ENCODE results near the gene DIAPH2. TPM values are rescaled to one million over a fixed set of nuclear protein-coding genes. Genes with fewer than 3 reads are reported as not detected.

DIAPH2 gene
- total RNA-seq, 1 experiment from 2014 or later: 15.9 TPM

DNA sequence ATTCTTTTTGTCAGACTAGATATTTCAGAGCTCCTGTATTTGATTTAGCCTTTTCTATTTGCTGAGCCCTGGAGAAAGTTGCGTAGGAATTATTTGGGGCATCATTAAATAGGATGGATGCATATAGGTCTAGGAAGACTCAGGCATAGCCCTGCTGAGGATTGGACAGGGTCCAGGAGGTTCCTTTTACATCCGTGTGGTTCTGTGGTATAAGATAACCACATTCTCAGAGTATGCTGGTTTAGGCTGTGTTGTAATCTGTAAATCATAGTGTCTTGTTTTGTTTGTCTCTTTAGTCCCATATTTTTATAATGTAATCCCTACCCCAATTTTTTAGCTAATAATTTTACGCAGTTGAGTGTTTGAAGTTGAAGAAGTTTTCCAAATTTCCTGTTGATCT is 712.7 kb downstream of the DIAPH2 start:
- ChIA-PET POLR2A (no interaction called here), CTCF (no interaction called here)
- no peaks in the 10 kb centered on the region for H3K36me3 Mint-ChIP-seq
- DNase-seq (ENCODE audit: low spot score) (no peak), ATAC-seq (no peak)
- TF ChIP-seq TP53 (CRISPR knock-in tag; IDR thresholded peaks at IDR 0.05) (no peak), CREB1 (CRISPR knock-in tag; IDR thresholded peaks at IDR 0.05) (no peak), RORB (CRISPR knock-in tag; IDR thresholded peaks at IDR 0.05) (no peak), FOXK1 (CRISPR knock-in tag; IDR thresholded peaks at IDR 0.05) (no peak), ZBTB21 (CRISPR knock-in tag; IDR thresholded peaks at IDR 0.05; ENCODE audit: borderline replicate concordance) (no peak), MXD4 (CRISPR knock-in tag; IDR thresholded peaks at IDR 0.05; ENCODE audit: borderline replicate concordance) (no peak), TEAD4 (CRISPR knock-in tag; IDR thresholded peaks at IDR 0.05) (no peak), NR2C2 (CRISPR knock-in tag; IDR thresholded peaks at IDR 0.05) (no peak), TEAD1 (CRISPR knock-in tag; IDR thresholded peaks at IDR 0.05) (no peak), ZNF232 (CRISPR knock-in tag; IDR thresholded peaks at IDR 0.05) (no peak), ZNF671 (CRISPR knock-in tag; IDR thresholded peaks at IDR 0.05) (no peak), NR1H2 (CRISPR knock-in tag; IDR thresholded peaks at IDR 0.05) (no peak)
- TF ChIP-seq, protein P1, sequence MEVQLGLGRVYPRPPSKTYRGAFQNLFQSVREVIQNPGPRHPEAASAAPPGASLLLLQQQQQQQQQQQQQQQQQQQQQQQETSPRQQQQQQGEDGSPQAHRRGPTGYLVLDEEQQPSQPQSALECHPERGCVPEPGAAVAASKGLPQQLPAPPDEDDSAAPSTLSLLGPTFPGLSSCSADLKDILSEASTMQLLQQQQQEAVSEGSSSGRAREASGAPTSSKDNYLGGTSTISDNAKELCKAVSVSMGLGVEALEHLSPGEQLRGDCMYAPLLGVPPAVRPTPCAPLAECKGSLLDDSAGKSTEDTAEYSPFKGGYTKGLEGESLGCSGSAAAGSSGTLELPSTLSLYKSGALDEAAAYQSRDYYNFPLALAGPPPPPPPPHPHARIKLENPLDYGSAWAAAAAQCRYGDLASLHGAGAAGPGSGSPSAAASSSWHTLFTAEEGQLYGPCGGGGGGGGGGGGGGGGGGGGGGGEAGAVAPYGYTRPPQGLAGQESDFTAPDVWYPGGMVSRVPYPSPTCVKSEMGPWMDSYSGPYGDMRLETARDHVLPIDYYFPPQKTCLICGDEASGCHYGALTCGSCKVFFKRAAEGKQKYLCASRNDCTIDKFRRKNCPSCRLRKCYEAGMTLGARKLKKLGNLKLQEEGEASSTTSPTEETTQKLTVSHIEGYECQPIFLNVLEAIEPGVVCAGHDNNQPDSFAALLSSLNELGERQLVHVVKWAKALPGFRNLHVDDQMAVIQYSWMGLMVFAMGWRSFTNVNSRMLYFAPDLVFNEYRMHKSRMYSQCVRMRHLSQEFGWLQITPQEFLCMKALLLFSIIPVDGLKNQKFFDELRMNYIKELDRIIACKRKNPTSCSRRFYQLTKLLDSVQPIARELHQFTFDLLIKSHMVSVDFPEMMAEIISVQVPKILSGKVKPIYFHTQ (CRISPR knock-in tag; IDR thresholded peaks at IDR 0.05): no peak
- TF ChIP-seq, protein P2, sequence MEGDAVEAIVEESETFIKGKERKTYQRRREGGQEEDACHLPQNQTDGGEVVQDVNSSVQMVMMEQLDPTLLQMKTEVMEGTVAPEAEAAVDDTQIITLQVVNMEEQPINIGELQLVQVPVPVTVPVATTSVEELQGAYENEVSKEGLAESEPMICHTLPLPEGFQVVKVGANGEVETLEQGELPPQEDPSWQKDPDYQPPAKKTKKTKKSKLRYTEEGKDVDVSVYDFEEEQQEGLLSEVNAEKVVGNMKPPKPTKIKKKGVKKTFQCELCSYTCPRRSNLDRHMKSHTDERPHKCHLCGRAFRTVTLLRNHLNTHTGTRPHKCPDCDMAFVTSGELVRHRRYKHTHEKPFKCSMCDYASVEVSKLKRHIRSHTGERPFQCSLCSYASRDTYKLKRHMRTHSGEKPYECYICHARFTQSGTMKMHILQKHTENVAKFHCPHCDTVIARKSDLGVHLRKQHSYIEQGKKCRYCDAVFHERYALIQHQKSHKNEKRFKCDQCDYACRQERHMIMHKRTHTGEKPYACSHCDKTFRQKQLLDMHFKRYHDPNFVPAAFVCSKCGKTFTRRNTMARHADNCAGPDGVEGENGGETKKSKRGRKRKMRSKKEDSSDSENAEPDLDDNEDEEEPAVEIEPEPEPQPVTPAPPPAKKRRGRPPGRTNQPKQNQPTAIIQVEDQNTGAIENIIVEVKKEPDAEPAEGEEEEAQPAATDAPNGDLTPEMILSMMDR (IDR thresholded peaks at IDR 0.05): no peak
- TF ChIP-seq, protein P3, sequence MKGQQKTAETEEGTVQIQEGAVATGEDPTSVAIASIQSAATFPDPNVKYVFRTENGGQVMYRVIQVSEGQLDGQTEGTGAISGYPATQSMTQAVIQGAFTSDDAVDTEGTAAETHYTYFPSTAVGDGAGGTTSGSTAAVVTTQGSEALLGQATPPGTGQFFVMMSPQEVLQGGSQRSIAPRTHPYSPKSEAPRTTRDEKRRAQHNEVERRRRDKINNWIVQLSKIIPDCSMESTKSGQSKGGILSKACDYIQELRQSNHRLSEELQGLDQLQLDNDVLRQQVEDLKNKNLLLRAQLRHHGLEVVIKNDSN (CRISPR knock-in tag; IDR thresholded peaks at IDR 0.05): no peak
- TF ChIP-seq, protein P4, sequence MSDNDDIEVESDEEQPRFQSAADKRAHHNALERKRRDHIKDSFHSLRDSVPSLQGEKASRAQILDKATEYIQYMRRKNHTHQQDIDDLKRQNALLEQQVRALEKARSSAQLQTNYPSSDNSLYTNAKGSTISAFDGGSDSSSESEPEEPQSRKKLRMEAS (CRISPR knock-in tag; IDR thresholded peaks at IDR 0.05): no peak
- TF ChIP-seq, protein P5, sequence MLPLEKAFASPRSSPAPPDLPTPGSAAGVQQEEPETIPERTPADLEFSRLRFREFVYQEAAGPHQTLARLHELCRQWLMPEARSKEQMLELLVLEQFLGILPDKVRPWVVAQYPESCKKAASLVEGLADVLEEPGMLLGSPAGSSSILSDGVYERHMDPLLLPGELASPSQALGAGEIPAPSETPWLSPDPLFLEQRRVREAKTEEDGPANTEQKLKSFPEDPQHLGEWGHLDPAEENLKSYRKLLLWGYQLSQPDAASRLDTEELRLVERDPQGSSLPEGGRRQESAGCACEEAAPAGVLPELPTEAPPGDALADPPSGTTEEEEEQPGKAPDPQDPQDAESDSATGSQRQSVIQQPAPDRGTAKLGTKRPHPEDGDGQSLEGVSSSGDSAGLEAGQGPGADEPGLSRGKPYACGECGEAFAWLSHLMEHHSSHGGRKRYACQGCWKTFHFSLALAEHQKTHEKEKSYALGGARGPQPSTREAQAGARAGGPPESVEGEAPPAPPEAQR (CRISPR knock-in tag; IDR thresholded peaks at IDR 0.05): no peak
- H3K9me3 Mint-ChIP-seq: no peaks in the 10 kb centered on the region
- H3K27me3 Mint-ChIP-seq (ENCODE audit: low read depth): no peaks in the 10 kb centered on the region; the same call in 1 of the 2 replicates
- H3K4me3 Mint-ChIP-seq: no peak overlapping the region
- peaks cover 40% of the 10 kb centered on the region for H3K4me1 Mint-ChIP-seq
- H3K27ac Mint-ChIP-seq: peak overlapping the region; percentile 20

DNA sequence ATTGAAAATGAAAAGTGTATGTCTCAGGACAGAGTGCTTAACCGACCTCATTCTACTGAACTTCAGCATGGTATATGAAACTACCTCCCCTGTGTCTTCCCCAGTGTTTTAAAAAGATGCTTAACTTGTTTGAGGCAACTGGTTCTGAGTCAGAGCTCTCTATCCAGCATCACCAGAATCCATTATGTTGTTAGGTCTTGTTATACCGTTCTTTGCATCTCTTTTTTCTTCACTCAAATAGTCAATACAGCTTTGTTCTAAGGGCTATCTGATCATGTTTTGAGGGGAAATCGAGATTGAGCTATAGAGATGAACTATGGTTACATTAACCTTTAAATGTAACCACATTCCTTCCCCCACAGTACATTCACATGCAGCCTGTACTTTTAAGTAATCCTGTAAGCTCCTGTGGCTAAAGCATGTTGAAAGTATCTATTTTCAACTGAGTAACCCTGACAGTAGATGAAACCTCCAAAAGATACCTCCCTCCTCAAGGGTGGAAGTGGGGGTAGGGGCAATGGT is 713.4 kb downstream of the DIAPH2 start:
- DNase-seq (ENCODE audit: low spot score) (no peak), ATAC-seq (peak; percentile 38)
- POLR2A ChIA-PET: interaction anchor here (0.8 kb wide), 1 partner anchor 10 kb away, joined by 3 read pairs; no protein-coding TSS in a partner anchor
- Mint-ChIP-seq H3K36me3 (no peaks in the 10 kb centered on the region), H3K4me3 (no peak overlapping the region), H3K27me3 (ENCODE audit: low read depth) (no peaks in the 10 kb centered on the region; the same call in 1 of the 2 replicates), H3K9me3 (no peaks in the 10 kb centered on the region), H3K27ac (peak overlapping the region; percentile 28), H3K4me1 (peaks cover 34% of the 10 kb centered on the region)
- TF ChIP-seq CBFB (CRISPR knock-in tag; IDR thresholded peaks at IDR 0.05; ENCODE audit: low read depth): no peak
- TF ChIP-seq ESRRA (CRISPR knock-in tag; IDR thresholded peaks at IDR 0.05; ENCODE audit: borderline replicate concordance): no peak
- TF ChIP-seq, protein P6, sequence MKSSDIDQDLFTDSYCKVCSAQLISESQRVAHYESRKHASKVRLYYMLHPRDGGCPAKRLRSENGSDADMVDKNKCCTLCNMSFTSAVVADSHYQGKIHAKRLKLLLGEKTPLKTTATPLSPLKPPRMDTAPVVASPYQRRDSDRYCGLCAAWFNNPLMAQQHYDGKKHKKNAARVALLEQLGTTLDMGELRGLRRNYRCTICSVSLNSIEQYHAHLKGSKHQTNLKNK (CRISPR knock-in tag; IDR thresholded peaks at IDR 0.05): no peak
- no peak for TF ChIP-seq OVOL2 (CRISPR knock-in tag; IDR thresholded peaks at IDR 0.05; ENCODE audit: borderline replicate concordance)
- no peak for TF ChIP-seq ZNF396 (CRISPR knock-in tag; IDR thresholded peaks at IDR 0.05; ENCODE audit: borderline replicate concordance)
- TF ChIP-seq GRHL2 (CRISPR knock-in tag; IDR thresholded peaks at IDR 0.05; ENCODE audit: insufficient replicate concordance, severe bottlenecking): no peak
- TF ChIP-seq ZNF416 (CRISPR knock-in tag; IDR thresholded peaks at IDR 0.05): no peak
- TF ChIP-seq SOX15 (CRISPR knock-in tag; IDR thresholded peaks at IDR 0.05): no peak
- CTCF ChIA-PET: interaction anchor here (0.6 kb wide), 1 partner anchor 600 kb away, joined by 3 read pairs; no protein-coding TSS in a partner anchor
